ENCODE data around the gene CMAS. TPM values are rescaled to one million over a fixed set of nuclear protein-coding genes. Genes with fewer than 3 reads are reported as not detected.

Gene CMAS
- total RNA-seq, 6 experiments from 2014 or later, result 20.8 to 44.1 (median 27.6) TPM

DNA sequence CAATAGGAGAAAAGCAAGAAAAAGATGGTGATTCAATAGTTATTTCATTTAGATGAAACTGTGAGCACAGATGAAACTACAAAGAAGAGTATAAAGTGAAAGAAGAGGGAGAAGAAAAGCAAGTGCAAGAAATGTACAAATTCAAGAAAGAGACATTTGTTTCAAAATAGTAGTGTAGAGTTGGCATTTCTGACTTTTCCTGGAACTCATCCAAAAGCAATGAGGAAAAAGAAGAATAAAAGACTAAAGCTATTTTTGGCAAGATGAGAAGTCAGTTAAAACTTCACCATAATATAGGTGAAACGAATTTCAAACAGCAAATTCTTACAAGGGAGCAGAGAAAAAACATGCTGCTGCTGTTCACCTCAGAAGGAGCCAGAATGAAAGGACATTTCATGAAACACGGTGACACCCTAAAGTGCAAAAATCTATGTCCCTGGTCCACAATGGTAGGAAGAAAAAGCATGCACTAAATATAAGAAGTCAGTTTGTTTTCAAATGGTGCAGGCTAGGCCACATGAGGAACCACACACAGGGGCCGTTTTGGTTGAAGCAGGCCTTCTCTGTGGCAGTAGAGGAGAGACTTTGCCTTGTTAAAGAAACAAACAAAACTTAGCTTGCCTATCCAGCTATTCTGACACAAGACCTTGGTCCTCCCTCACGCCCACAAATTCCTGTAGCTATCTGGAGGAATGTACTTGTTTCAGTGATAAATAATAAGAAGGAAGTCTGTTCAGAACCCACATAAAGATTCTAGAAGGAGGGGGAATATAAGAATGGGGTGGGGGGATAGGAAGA is 11.1 kb upstream of the CMAS start:
- Histone ChIP-seq H3K27ac (no peak overlapping the region), H3K4me1 (peaks cover 0 to 4% (median 0%) of the 10 kb centered on the region in 4 donors), H3K27me3 (no peaks in the 10 kb centered on the region), H3K4me3 (no peak overlapping the region), H3K9me3 (no peaks in the 10 kb centered on the region), H3K36me3 (no peaks in the 10 kb centered on the region)
- ATAC-seq, result peak; percentile 38 to 77 (median 73)
- TF ChIP-seq, protein P1, sequence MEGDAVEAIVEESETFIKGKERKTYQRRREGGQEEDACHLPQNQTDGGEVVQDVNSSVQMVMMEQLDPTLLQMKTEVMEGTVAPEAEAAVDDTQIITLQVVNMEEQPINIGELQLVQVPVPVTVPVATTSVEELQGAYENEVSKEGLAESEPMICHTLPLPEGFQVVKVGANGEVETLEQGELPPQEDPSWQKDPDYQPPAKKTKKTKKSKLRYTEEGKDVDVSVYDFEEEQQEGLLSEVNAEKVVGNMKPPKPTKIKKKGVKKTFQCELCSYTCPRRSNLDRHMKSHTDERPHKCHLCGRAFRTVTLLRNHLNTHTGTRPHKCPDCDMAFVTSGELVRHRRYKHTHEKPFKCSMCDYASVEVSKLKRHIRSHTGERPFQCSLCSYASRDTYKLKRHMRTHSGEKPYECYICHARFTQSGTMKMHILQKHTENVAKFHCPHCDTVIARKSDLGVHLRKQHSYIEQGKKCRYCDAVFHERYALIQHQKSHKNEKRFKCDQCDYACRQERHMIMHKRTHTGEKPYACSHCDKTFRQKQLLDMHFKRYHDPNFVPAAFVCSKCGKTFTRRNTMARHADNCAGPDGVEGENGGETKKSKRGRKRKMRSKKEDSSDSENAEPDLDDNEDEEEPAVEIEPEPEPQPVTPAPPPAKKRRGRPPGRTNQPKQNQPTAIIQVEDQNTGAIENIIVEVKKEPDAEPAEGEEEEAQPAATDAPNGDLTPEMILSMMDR (IDR thresholded peaks at IDR 0.05), result no peak
- no peak for TF ChIP-seq POLR2A (IDR thresholded peaks at IDR 0.05)
- WGBS (ENCODE audit: insufficient coverage, low coverage, low lambda C conversion rate, missing lambda C conversion rate), result 23% methylated on average over 4 of the region's 4 CpGs
- DNase-seq, result no peak
- intact Hi-C loops (cut with DNase I), result no loop called here

GRCh38 chr12:22037947-22038346 is 8.1 kb upstream of the CMAS start:
- Histone ChIP-seq H3K36me3 (no peaks in the 10 kb centered on the region), H3K4me3 (no peak overlapping the region), H3K9me3 (no peaks in the 10 kb centered on the region), H3K27me3 (no peaks in the 10 kb centered on the region), H3K27ac (no peak overlapping the region), H3K4me1 (peaks cover 0 to 4% (median 0%) of the 10 kb centered on the region in 4 donors)
- WGBS (ENCODE audit: insufficient coverage, low coverage, low lambda C conversion rate, missing lambda C conversion rate), result 36% methylated on average over 2 of the region's 3 CpGs
- intact Hi-C loops (cut with DNase I), result no loop called here
- DNase-seq (no peak), ATAC-seq (no peak)
- TF ChIP-seq, protein P1 (IDR thresholded peaks at IDR 0.05), result no peak
- TF ChIP-seq POLR2A (IDR thresholded peaks at IDR 0.05), result no peak

DNA sequence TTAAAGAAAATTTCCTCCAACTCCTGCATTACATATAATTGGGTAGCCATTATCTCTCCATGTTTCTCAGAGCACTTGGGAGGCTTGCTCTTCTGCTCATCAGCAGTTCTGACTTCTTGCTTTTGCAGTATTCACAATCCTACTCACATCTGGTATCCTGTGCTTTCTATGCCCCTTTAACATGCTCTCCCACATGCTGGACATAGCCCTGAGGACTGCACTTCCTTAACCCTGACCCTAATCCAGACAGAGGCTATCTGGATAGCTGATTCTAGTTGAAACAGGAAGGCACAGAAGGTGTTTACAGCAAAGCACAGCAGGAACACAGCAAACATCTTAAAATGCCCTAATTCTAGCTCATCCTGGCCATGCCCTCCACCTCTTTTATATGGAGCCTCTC is 7.3 kb upstream of the CMAS start:
- Histone ChIP-seq H3K36me3 (no peaks in the 10 kb centered on the region), H3K27me3 (no peaks in the 10 kb centered on the region), H3K4me1 (peaks cover 0 to 4% (median 0%) of the 10 kb centered on the region in 4 donors), H3K4me3 (no peak overlapping the region), H3K9me3 (no peaks in the 10 kb centered on the region), H3K27ac (no peak overlapping the region)
- ATAC-seq (peak; percentile 35 to 79 (median 46)), DNase-seq (no peak)
- no peak for TF ChIP-seq POLR2A (IDR thresholded peaks at IDR 0.05)
- TF ChIP-seq, protein P1 (IDR thresholded peaks at IDR 0.05), result no peak
- intact Hi-C loops (cut with DNase I), result no loop called here

DNA sequence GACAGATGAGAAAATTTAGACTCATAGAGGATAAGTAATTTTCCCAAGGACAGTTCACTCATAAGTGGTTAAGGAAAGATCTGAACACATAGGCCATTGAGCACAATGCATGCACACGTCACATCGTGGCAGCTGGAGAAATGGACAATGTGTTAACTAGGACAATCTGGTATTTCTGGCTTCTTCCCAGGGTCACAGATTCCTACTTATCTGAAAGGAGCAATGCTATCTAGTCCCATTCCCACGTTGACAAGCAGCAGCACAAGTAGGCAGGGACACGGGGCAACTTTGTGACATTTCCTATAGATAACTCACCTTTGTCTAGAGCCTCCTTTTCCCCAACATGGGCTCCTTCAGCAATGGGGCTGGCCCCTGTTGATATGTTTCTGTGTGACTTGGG is 6.7 kb upstream of the CMAS start:
- TF ChIP-seq, protein P1 (IDR thresholded peaks at IDR 0.05), result no peak
- no peak for TF ChIP-seq POLR2A (IDR thresholded peaks at IDR 0.05)
- H3K9me3 ChIP-seq, result no peaks in the 10 kb centered on the region
- DNase-seq (no peak), ATAC-seq (no peak)
- no peak overlapping the region for H3K4me3 ChIP-seq
- peaks cover 0 to 4% (median 0%) of the 10 kb centered on the region in 4 donors for H3K4me1 ChIP-seq
- H3K36me3 ChIP-seq, result no peaks in the 10 kb centered on the region
- H3K27me3 ChIP-seq, result no peaks in the 10 kb centered on the region
- intact Hi-C loops (cut with DNase I), result no loop called here
- 54% methylated on average over 4 of the region's 4 CpGs for WGBS (ENCODE audit: insufficient coverage, low coverage, low lambda C conversion rate, missing lambda C conversion rate)
- H3K27ac ChIP-seq, result no peak overlapping the region
